Measurements from ENCODE around the gene C19orf81.

Gene C19orf81

DNA sequence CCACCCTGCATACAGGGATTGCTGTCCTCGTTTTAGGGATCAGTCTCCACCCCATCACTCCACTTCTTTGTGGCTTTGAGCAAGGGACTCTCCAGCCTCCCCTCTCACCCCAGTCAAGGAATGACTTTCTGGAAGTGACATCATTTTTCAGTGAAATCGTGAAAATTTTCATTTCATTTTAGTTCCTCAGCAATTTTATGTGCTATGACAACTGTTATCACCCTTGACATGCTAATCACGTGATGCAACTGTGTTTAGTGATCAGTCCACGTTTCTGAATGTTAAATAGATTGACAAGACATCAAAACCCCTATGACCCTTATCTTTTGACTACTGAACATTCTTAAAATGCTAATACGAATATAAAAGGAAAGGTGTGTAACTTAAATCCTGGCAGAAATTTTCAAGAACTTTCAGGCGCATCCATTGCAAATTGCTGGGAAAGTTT lies 8.0 kb downstream of the C19orf81 start:
- FAIRE-seq (no peak), DNase-seq (ENCODE audit: extremely low spot score, insufficient read length, low read depth) (no peak)

DNA sequence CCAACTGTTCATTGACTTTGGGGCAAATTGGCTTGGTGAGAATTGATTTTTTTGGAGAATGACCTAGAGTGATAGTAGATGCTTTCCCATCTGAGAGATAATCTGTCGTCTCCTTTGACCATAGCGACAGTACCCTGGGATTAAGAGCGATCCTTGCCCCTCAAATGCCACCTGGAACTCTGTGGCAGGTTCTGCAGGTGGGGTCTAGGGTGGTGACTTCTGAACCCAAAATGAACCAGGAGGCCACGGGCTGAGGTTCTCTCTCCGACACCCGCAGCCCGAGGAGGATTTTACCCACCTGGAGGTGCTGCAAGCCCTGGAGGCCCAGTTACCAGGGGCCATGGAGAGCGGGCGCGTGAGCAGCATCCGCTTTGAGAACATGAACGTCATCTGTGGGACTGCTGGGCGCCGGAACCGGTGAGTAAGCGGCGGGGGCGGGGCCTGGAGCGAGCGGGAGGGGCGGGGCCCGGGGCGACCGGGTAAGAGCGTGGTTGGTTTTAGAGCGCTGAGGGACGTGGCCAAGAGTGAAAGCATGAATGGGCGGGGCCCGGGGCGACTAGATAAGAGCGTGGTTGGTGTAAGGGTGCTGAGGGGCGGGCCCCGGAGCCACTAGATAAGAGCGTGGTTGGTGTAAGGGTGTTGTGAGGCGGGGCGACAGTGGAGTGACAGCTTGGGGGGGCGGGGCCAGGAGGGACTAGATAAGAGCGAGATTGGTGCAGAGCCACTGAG lies 8.6 kb downstream of the C19orf81 start:
- DNase-seq (ENCODE audit: extremely low spot score, insufficient read length, low read depth) (no peak), FAIRE-seq (no peak)

GRCh38 chr19:50658441-50659317 lies 9.4 kb downstream of the C19orf81 start:
- FAIRE-seq (no peak), DNase-seq (ENCODE audit: extremely low spot score, insufficient read length, low read depth) (no peak)

- FAIRE-seq (no peak), DNase-seq (ENCODE audit: extremely low spot score, insufficient read length, low read depth) (no peak)
Observed at GRCh38 chr19:50659318-50660087, 10.3 kb downstream of the C19orf81 start.

DNA sequence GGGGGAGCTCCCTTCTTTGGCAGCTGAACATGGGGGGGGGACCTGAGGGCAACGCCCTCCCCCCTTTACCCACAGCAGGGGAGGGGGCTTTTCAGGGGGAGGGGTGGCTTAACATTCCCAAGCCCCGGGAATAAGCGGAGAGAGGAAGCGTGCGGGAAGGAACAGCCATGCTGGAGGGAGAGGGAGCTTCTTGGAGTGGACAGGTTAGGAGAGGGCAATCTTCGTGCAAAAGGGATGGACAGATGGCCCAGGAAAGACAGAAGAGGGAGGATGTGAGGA lies 10.8 kb downstream of the C19orf81 start:
- DNase-seq (ENCODE audit: extremely low spot score, insufficient read length, low read depth) (no peak), FAIRE-seq (no peak)

DNA sequence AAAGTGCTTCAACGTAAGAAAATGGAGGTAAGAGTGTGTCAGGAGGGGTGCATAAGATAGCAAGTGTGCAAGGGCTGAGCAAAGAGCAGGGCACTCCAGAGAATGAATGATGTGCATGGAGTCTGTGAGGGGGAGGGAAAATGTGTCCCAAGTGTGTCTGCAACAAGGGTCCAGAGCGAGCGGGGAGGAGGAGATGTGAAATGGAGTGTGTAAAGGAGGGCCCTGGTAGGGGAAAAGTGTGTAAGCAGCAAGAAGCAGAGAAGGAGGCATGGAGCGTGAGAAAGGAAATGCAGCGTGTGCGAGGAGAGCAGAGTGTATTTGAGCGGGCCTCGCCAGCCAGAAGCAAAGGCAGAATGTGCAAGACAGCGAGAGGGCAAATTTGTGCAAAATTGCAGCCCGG lies 11.8 kb downstream of the C19orf81 start:
- FAIRE-seq (no peak), DNase-seq (ENCODE audit: extremely low spot score, insufficient read length, low read depth) (no peak)

- no peak for DNase-seq (ENCODE audit: extremely low spot score, insufficient read length, low read depth)
- no peak for FAIRE-seq
Observed at GRCh38 chr19:50661766-50662650, 12.8 kb downstream of the C19orf81 start.

GRCh38 chr19:50662651-50663481 lies 13.6 kb downstream of the C19orf81 start:
- FAIRE-seq (no peak), DNase-seq (ENCODE audit: extremely low spot score, insufficient read length, low read depth) (no peak)

- DNase-seq (ENCODE audit: extremely low spot score, insufficient read length, low read depth) = no peak
- no peak for FAIRE-seq
Observed at GRCh38 chr19:50663482-50663790, 14.2 kb downstream of the C19orf81 start.

DNA sequence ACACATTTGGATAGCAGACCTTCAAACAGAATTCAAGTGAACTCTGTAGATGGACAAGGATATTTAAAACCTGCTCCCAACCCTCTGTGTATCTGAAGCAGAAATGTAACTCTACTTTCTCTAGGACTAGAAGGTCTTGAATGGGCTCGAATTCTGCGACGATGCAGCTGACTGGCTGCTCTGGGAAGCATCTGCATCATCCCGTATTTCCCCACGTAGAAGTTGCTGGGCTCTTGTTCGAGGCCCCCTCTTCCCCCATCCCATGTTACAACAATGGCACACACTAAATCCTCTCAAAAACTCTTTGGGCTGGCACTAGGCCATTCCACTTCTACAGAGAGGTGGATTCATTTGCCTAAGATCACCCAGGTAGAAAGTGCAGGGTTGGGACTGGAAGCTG lies 15.0 kb downstream of the C19orf81 start:
- DNase-seq (ENCODE audit: extremely low spot score, insufficient read length, low read depth) = no peak
- no peak for FAIRE-seq

DNA sequence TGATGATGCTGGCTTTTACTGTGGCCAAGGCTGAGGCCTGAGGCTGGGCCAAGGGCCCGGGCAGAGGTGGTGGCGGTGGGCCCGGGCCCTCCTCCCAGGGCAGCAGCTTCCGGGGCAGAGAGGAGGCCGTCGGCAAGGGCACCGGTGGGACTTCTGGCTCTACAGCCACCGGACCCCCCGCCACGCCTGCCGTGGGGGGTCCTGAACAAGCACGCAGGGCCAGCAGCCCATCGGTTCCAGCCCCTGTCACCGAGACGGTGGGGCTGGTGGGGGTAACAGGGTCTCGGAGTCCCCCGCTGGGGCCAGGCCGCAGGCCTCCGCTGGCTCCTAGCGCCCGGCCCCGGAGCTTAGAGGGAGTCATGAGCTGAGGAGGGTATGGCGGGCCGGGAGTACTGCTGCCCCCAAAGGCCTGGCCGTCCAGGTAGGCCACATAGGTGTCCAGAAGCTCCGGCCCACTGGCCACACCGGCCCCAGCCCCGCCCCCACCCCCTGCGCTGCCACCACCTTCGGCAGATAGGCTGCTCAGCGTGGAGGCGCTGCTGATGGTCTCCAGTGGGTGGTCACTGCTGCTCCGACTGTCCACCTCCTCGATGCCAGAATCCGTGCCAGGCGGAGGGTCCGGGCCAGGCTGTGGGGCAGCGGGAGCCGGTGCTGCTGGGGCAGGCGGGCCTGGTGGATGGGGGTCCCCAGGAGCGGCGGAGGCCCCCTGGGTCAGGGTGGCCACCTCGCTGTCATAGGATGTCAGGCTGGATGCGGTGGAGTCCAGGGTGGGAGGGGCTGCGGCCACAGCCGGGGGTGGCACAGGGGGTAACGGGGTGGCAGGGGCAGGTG lies 17.3 kb downstream of the C19orf81 start:
- FAIRE-seq (no peak), DNase-seq (ENCODE audit: extremely low spot score, insufficient read length, low read depth) (no peak)

GRCh38 chr19:50667177-50667758 lies 18.0 kb downstream of the C19orf81 start:
- no peak for FAIRE-seq
- no peak for DNase-seq (ENCODE audit: extremely low spot score, insufficient read length, low read depth)

DNA sequence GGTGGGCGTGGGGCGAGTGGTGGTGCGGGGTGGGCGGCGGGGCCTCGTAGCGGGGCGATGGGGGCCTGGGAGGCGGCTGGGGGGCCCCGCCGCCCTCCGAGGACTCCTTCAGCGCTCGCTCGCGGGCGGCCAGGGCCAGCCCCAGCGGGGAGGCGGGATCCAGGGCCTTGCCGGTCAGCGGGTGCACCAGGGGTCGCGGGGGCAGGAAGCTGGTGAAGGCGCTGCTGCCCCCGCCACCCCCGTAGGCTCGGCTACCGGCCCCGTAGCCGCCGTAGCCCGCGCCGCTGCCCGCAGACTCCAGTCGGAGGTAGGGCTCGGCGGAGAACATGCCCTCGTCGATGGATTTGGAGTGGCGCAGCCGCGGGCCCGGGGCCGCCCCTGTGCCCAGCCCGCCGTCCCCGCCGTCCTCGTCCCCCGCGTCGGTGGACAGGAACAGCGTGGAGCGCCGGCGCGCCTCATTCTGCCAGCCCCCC lies 18.6 kb downstream of the C19orf81 start:
- DNase-seq (ENCODE audit: extremely low spot score, insufficient read length, low read depth) = no peak
- FAIRE-seq = no peak

DNA sequence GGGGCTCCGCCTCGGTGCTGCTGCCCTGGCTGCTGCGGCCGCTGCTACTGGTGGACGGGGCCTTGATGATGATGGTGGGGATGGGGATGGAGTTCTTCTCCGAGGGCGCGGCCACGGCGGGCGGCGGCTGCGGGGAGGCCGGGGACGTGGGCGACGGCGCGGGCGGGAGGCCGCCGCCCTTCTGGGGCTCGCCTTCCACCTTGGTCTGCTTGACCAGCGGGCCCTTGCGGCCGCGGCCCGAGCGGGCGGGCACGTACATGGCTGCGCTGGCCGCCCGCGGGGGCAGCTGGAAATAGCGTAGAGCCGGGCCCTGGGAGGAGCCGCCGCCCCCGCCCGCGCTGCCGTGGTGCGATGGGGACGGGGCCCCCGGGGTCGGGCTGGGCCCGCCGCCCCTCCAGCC lies 19.2 kb downstream of the C19orf81 start:
- no peak for FAIRE-seq

DNA sequence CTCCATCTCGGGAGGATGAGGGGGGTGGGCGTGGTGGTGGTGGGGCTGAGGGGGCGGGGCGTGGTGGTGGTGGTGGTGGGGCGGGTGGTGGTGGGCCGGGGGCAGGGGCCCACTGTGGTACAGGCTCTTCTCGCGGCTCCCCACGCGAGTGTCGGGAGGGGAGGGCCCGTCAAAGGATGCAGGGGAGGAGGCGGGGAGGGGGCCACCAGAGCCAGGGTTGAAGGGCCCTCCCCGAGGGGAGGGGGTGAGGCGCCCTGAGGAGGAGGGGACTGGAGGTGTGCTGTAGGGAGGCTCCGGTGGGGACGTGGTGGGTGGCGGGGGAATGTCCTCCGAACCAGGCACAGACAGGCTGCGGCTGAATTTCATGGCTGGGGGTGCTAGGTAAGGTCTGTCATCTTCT lies 19.6 kb downstream of the C19orf81 start:
- FAIRE-seq (no peak), DNase-seq (ENCODE audit: extremely low spot score, insufficient read length, low read depth) (no peak)

More for the DNA sequence above, 19.2 kb downstream of the C19orf81 start:
- no peak for DNase-seq (ENCODE audit: extremely low spot score, insufficient read length, low read depth)

DNA sequence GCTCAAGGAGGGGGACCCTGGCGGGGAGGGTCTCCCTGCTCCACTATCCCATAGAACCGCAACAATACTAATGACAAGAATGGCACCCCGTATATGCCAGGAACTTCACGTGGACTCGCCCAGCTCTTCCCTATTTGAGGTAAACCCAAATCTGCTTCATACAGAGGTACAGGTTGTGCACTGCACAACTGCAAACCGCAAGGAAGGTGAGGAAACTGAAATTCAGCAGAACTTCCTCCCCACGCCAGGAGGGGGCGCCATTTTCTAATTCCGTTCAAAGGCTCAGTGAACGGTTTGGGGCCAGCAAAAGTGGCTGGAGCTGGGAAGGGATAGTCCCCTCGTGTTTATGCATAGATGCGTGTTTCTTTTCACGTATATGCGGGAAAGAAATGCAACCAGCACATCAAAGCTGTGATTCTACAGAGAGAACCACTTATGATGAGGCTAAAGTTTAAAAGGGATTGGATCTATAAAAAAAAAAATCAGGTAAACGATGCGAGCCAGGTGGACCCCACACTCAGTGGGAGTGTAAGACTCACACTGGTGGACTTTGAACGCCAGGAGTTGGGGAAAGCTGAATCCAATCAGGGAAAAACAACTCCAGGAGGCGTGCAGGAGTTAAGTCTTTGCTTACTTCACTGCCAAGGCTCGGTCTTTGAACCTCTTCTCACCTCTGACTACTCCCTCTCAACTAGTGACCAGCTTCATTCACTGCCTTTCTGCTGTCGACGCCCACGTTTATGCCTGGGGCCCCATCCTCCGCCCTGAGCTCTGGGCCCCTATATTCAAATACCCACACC lies 20.3 kb downstream of the C19orf81 start:
- DNase-seq (ENCODE audit: extremely low spot score, insufficient read length, low read depth) = no peak
- no peak for FAIRE-seq

DNA sequence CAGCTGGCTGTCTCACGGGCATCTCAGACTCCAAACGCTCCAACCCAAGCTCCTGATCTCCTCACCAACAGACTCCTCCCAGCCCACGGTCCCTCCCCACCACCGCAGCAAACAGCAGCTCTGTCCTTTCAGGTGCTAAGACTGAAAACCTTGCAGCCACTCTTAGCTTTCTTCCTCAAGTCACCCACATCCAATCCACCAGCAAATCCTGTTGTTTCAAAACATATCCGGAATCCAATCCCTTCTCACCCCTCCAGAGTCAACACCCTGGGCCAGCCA lies 20.8 kb downstream of the C19orf81 start:
- FAIRE-seq = no peak
- DNase-seq (ENCODE audit: extremely low spot score, insufficient read length, low read depth) = no peak
